DND-41 (cell line): Measurements from ENCODE around the gene ZAP70.

ENCODE experiments used
- ATAC-seq: fragments of 200-7000 bp; cut with Tn5 transposase; 3 replicates; pipeline ENCODE4 v1.9.1; 2021; ENCODE audit warnings: low read depth; ENCODE audit not compliant: insufficient read depth
- DNase-seq: peaks from one replicate; pipeline ENCODE4 v3.0.0-alpha.2; 2020
- H2AFZ ChIP-seq: 2 replicates; pipeline ENCODE4 v1.6.0; 2012; ENCODE audit warnings: low read depth, low read length
- H3K27ac ChIP-seq: 2 replicates; pipeline ENCODE4 v1.5.1; 2012; ENCODE audit warnings: low read length, inconsistent platforms
- H3K27me3 ChIP-seq: fragments of 200-600 bp; sonication (generic); 2 replicates; pipeline ENCODE4 v1.6.0; 2012; ENCODE audit warnings: low read length, mild to moderate bottlenecking, inconsistent platforms; ENCODE audit not compliant: insufficient read depth, poor library complexity
- H3K36me3 ChIP-seq: 2 replicates; pipeline ENCODE4 v1.5.1; 2012; ENCODE audit warnings: low read length, inconsistent platforms; ENCODE audit not compliant: insufficient read depth
- H3K4me1 ChIP-seq: 2 replicates; pipeline ENCODE4 v1.5.1; 2012; ENCODE audit warnings: mild to moderate bottlenecking, low read length; ENCODE audit not compliant: insufficient read depth
- H3K4me2 ChIP-seq: 2 replicates; pipeline ENCODE4 v1.6.0; 2012; ENCODE audit warnings: mild to moderate bottlenecking, moderate library complexity, low read length, inconsistent platforms; ENCODE audit not compliant: insufficient read depth
- H3K4me3 ChIP-seq, 2 experiments: fragments of 200-600 bp in 1 of 2; shearing (Covaris generic) in 1 of 2; 2 replicates each; pipeline ENCODE4 v1.5.1; 2012 to 2016; ENCODE audit warnings: inconsistent platforms in 2 of 2, low read length in 2 of 2, mild to moderate bottlenecking in 2 of 2, low read depth in 1 of 2, moderate library complexity in 1 of 2
- H3K79me2 ChIP-seq: 2 replicates; pipeline ENCODE4 v1.6.0; 2012; ENCODE audit warnings: low read length, inconsistent platforms; ENCODE audit not compliant: insufficient read depth
- H3K9ac ChIP-seq: 2 replicates; pipeline ENCODE4 v1.6.0; 2012; ENCODE audit warnings: low read depth, mild to moderate bottlenecking, inconsistent platforms, low read length, moderate library complexity
- H3K9me3 ChIP-seq: 2 replicates; pipeline ENCODE4 v1.5.1; 2012; ENCODE audit warnings: low read length, moderate library complexity, mild to moderate bottlenecking, inconsistent platforms; ENCODE audit not compliant: insufficient read depth, severe bottlenecking
- H4K20me1 ChIP-seq: 2 replicates; pipeline ENCODE4 v1.6.0; 2012; ENCODE audit warnings: low read length; ENCODE audit not compliant: insufficient read depth
- EZH2 ChIP-seq: IDR thresholded peaks from 3 replicates; pipeline ENCODE4 v1.6.1; 2012; ENCODE audit warnings: borderline replicate concordance, low read depth, mild to moderate bottlenecking, moderate library complexity, low read length, inconsistent platforms; ENCODE audit not compliant: severe bottlenecking
- TF ChIP-seq, protein P1 (sequence below): IDR thresholded peaks from 2 replicates; pipeline ENCODE4 v1.5.1; 2012; ENCODE audit warnings: borderline replicate concordance, low read length, moderate library complexity, mild to moderate bottlenecking; ENCODE audit not compliant: poor library complexity, severe bottlenecking; ENCODE audit errors: extremely low read depth

ZAP70 gene

GRCh38 chr2:97703741-97704140 is 9.6 kb upstream of the ZAP70 start:
- TF ChIP-seq, protein P1, sequence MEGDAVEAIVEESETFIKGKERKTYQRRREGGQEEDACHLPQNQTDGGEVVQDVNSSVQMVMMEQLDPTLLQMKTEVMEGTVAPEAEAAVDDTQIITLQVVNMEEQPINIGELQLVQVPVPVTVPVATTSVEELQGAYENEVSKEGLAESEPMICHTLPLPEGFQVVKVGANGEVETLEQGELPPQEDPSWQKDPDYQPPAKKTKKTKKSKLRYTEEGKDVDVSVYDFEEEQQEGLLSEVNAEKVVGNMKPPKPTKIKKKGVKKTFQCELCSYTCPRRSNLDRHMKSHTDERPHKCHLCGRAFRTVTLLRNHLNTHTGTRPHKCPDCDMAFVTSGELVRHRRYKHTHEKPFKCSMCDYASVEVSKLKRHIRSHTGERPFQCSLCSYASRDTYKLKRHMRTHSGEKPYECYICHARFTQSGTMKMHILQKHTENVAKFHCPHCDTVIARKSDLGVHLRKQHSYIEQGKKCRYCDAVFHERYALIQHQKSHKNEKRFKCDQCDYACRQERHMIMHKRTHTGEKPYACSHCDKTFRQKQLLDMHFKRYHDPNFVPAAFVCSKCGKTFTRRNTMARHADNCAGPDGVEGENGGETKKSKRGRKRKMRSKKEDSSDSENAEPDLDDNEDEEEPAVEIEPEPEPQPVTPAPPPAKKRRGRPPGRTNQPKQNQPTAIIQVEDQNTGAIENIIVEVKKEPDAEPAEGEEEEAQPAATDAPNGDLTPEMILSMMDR: no peak
- TF ChIP-seq EZH2: no peak
- ATAC-seq: no peak
- no peaks in the 10 kb centered on the region for H3K27me3 ChIP-seq

DNA sequence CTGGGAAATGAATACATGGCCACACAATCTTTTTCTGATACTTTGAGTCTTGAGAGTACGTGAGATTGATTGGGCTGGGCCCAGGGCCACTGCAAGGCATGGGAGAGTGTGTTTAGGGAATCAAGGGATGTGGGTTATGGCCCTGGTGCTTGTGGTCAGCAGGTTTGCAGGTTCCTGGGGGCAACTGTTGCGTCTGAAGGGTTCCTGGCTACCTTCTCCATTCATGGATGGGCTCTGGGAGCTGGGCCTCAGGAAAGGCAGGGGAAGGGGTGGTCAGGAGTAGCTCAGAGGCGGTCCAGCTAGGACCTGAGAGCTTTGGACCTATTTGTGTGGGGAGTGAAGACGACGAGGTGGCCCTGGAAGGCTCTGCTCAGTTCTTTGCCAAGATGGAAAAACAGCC is 8.4 kb upstream of the ZAP70 start:
- H3K4me2 ChIP-seq: no peak overlapping the region
- no peak overlapping the region for H3K27ac ChIP-seq
- peaks cover 5% of the 10 kb centered on the region; the same call in 1 of the 2 replicates for H3K4me1 ChIP-seq
- no peak overlapping the region for H2AFZ ChIP-seq
- ATAC-seq (no peak), DNase-seq (no peak)
- no peak for TF ChIP-seq EZH2
- TF ChIP-seq, protein P1: no peak
- H3K79me2 ChIP-seq: no peaks in the 10 kb centered on the region
- H3K27me3 ChIP-seq: no peaks in the 10 kb centered on the region
- no peak overlapping the region for H3K4me3 ChIP-seq
- H3K36me3 ChIP-seq: no peaks in the 10 kb centered on the region
- H4K20me1 ChIP-seq: no peaks in the 10 kb centered on the region
- no peaks in the 10 kb centered on the region for H3K9me3 ChIP-seq
- no peak overlapping the region for H3K9ac ChIP-seq

More at GRCh38 chr2:97703741-97704140, 9.6 kb upstream of the ZAP70 start:
- H3K79me2 ChIP-seq: no peaks in the 10 kb centered on the region
- no peak overlapping the region for H3K4me2 ChIP-seq
- no peak for DNase-seq
- H3K27ac ChIP-seq: no peak overlapping the region
- no peaks in the 10 kb centered on the region for H3K36me3 ChIP-seq
- H4K20me1 ChIP-seq: no peaks in the 10 kb centered on the region
- H3K9ac ChIP-seq: no peak overlapping the region
- H3K4me3 ChIP-seq: no peak overlapping the region
- H3K4me1 ChIP-seq: peaks cover 6% of the 10 kb centered on the region; the same call in 1 of the 2 replicates
- H2AFZ ChIP-seq: no peak overlapping the region
- no peaks in the 10 kb centered on the region for H3K9me3 ChIP-seq

- peaks cover 11% of the 10 kb centered on the region for H3K4me1 ChIP-seq
- H2AFZ ChIP-seq: no peak overlapping the region
- TF ChIP-seq, protein P1: no peak
- TF ChIP-seq EZH2: no peak
- H3K79me2 ChIP-seq: no peaks in the 10 kb centered on the region
- no peaks in the 10 kb centered on the region for H3K27me3 ChIP-seq
- H3K4me2 ChIP-seq: no peak overlapping the region
- no peak overlapping the region for H3K4me3 ChIP-seq
- no peak for ATAC-seq
- no peak overlapping the region for H3K27ac ChIP-seq
- no peaks in the 10 kb centered on the region for H3K36me3 ChIP-seq
- no peak overlapping the region for H3K9ac ChIP-seq
- no peak for DNase-seq
- H3K9me3 ChIP-seq: no peaks in the 10 kb centered on the region
- H4K20me1 ChIP-seq: no peaks in the 10 kb centered on the region
Observed at GRCh38 chr2:97706112-97706511, 7.3 kb upstream of the ZAP70 start.
